ENCODE results near the gene KIF14.
"Not testable (repeated sequence)": the region's sequence is repeated elsewhere in the genome, so short reads cannot be mapped to it uniquely, and the experiment has no call there.

The KIF14 gene

DNA sequence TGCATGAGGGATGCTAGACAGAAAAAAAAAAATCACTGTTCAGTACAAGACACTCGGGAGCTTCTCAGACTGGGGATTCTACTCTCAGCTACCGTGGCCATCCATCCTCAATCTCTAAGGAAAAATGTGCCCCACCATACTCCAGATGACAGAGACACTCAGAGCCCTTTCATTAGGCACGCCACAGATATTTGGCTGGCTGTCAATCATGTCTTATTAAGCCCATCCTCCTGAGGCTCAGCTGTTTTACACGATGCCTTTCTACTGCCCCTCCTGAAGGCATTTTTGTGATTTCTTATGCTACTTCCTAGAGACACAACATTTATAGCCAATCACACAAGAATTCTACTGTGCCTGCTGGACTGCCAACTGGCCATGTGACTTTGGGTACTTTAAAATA lies 92.9 kb downstream of the KIF14 start:
- DNase-seq (ENCODE audit: low read depth), result no peak
- TF ChIP-seq, protein P1, sequence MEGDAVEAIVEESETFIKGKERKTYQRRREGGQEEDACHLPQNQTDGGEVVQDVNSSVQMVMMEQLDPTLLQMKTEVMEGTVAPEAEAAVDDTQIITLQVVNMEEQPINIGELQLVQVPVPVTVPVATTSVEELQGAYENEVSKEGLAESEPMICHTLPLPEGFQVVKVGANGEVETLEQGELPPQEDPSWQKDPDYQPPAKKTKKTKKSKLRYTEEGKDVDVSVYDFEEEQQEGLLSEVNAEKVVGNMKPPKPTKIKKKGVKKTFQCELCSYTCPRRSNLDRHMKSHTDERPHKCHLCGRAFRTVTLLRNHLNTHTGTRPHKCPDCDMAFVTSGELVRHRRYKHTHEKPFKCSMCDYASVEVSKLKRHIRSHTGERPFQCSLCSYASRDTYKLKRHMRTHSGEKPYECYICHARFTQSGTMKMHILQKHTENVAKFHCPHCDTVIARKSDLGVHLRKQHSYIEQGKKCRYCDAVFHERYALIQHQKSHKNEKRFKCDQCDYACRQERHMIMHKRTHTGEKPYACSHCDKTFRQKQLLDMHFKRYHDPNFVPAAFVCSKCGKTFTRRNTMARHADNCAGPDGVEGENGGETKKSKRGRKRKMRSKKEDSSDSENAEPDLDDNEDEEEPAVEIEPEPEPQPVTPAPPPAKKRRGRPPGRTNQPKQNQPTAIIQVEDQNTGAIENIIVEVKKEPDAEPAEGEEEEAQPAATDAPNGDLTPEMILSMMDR (IDR thresholded peaks at IDR 0.05; ENCODE audit: low read depth, low read length, missing control alignments), result no peak

DNA sequence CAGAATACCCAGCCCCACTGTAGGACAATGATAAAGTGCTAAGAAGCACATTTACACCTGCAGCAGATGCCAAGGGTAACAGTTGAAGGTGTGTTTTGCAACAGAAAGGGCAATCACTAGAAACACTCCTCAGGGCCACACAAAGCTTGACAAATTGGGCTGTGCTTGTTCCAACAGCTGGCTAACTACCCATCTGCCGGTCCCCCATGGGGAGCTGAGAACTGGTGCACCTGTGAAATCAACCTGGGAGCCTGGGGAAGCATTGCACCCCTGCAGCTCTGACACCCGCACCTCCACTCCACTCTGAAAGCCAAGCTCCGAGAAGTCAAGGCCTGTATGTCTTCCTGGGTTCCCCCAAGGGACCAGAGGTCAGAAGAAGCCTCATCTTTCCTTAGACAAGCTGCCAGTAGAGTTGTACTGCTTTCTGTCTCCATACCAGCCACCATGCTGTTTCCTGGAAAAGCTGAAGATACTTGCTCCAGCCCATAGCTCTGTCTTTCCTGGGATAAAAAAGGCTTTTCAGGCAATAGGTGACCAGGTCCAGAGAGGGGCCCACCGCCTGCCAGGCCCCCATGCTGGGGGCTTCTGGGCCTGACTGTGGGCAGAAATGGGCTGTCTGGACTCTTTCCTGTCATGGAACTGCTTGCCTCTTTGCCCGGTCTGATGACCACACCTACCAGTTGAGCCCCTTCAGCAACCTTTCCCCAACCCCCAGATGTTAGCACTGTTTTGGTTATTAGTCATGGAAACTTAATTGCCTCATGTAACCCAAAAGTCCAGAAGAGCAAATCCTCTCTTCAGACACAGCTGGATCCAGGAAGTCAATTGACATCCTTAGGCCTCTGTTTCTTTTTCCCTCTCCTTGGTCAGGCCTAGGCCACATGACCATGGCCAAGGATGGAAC lies 93.6 kb downstream of the KIF14 start:
- no peak overlapping the region for H3K4me3 ChIP-seq (ENCODE audit: low read depth, low read length)
- TF ChIP-seq, protein P1 (IDR thresholded peaks at IDR 0.05; ENCODE audit: low read depth, low read length, missing control alignments), result no peak
- DNase-seq (ENCODE audit: low read depth), result no peak

More for the DNA sequence above, 92.9 kb downstream of the KIF14 start:
- no peak overlapping the region for H3K4me3 ChIP-seq (ENCODE audit: low read depth, low read length)

DNA sequence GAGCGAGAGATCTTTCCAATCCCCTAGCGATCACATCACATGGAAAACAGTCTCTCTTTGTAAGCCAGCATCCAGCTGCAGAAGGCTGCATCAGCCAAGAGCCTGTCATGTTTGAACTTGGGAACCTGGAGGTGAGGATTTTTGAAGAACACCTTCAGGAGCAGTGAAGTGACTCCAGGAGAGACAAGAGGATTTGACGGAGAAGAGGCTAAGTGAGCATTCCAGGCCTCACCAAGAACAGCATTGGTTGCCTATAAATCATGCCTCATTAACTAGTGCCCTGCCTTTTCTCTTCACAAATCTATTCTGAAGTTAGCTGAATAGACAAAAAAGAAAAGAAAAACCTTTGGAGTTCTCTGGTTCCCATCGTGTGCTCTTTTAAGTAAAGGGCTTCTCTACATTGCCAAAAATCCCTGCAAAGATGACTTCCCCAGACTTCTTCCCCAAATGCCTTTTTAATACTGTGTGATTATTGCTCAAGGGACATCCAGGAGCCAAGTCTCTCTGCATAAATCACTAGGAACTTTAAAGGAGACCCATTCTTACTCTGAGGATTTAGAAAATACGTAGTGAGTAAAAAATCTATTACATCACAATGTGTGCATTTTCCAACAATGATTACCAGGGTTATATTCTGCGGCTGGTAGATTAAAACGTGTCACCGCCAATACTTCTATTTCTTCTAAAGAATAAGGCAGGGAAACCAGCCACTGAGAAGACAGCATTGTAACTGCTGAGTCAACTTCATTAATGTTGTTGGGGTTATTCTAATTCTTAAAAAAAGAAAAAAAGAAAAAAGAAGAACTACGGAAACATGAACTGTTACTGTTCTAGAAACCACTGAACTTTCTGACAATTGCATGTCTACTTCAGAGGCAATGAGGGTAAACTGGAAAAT lies 95.2 kb downstream of the KIF14 start:
- TF ChIP-seq, protein P1 (IDR thresholded peaks at IDR 0.05; ENCODE audit: low read depth, low read length, missing control alignments), result no peak
- no peak for DNase-seq (ENCODE audit: low read depth)
- no peak overlapping the region for H3K4me3 ChIP-seq (ENCODE audit: low read depth, low read length)

DNA sequence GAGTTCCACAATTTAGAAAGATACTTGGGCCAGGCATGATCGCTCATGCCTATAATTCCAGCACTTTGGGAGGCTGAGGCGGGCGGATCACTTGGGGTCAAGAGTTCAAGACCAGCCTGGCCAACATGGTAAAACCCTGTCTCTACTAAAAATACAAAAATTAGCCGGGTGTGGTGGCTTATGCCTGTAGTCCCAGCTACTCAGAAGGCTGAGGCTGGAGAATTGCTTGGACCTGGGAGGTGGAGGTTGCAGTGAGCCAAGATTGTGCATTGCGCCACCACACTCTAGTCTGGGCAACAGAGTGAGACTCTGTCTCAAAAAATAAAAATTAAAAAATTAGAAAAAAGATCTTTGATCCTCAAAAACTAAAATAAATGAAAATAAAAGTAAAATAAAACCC lies 96.0 kb downstream of the KIF14 start:
- not testable (repeated sequence) for H3K4me3 ChIP-seq (ENCODE audit: low read depth, low read length); DNase-seq (ENCODE audit: low read depth)

DNA sequence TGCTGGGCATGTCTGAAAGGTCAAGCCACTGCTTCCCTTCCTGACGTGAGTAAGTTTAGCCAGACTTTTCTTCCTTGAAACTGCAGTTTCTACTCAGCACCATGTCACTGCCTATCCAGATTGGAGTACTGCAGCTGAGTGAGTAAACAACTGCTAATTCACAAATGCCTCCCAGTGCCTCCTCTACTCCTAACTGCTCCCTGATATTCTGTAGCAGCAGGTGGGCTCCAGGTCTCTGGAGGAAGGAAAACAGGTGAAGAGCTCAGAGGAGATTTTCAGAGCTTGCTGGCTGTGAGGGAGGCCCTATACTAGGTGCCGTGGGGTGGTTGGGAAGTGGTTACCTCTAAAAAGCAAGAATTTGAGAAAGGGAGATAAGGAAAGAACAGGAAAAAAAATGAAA lies 96.5 kb downstream of the KIF14 start:
- TF ChIP-seq, protein P1 (IDR thresholded peaks at IDR 0.05; ENCODE audit: low read depth, low read length, missing control alignments), result no peak
- DNase-seq (ENCODE audit: low read depth), result no peak
- H3K4me3 ChIP-seq (ENCODE audit: low read depth, low read length), result no peak overlapping the region

DNA sequence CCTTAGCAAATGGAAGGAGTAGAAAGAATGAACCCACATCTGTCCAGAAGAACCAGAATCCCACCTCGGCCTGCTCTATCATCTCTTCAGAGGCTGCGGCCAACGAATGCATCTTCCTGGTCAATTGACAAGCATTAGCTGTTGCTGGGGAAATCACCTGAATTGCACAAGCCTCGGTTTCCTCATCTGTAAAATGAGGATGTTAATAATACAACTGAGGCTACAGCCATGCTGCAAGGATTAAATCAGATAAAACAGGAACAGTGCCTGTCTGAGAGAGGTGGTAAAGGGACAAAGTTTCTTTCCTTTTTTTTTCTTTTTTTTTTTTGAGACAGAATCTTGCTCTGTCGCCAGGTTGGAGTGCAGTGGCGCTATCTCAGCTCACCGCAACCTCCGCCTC lies 99.8 kb downstream of the KIF14 start:
- TF ChIP-seq, protein P1 (IDR thresholded peaks at IDR 0.05; ENCODE audit: low read depth, low read length, missing control alignments), result no peak
- no peak overlapping the region for H3K4me3 ChIP-seq (ENCODE audit: low read depth, low read length)
- no peak for DNase-seq (ENCODE audit: low read depth)

DNA sequence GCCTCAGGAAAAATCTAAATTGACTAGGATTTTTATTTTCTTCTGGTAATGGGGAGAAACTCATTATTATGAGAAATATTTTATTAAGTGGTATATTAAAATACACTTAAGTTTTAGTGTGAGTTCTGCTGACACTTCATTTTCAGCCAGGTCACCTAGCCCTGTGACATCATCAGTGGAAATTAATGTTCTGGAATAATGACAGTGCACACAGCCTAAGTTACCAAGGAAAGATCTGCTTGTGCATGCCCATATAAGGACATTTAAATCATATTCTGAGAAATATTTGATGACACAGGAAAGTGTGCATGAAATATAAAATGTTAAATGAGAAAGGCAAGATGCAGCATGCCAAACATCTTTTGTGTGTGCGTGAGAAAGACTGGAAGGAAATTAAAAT lies 102.0 kb downstream of the KIF14 start:
- no peak overlapping the region for H3K4me3 ChIP-seq (ENCODE audit: low read depth, low read length)
- no peak for DNase-seq (ENCODE audit: low read depth)
- TF ChIP-seq, protein P1 (IDR thresholded peaks at IDR 0.05; ENCODE audit: low read depth, low read length, missing control alignments), result no peak

Data from GM12864 (cell line).